ENCODE measurements around the gene BAMBI. TPM values are rescaled to one million over a fixed set of nuclear protein-coding genes. Genes with fewer than 3 reads are reported as not detected.

Gene BAMBI, protein sequence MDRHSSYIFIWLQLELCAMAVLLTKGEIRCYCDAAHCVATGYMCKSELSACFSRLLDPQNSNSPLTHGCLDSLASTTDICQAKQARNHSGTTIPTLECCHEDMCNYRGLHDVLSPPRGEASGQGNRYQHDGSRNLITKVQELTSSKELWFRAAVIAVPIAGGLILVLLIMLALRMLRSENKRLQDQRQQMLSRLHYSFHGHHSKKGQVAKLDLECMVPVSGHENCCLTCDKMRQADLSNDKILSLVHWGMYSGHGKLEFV
- total RNA-seq, result 0.15 and 1.5 TPM in 2 replicates

DNA sequence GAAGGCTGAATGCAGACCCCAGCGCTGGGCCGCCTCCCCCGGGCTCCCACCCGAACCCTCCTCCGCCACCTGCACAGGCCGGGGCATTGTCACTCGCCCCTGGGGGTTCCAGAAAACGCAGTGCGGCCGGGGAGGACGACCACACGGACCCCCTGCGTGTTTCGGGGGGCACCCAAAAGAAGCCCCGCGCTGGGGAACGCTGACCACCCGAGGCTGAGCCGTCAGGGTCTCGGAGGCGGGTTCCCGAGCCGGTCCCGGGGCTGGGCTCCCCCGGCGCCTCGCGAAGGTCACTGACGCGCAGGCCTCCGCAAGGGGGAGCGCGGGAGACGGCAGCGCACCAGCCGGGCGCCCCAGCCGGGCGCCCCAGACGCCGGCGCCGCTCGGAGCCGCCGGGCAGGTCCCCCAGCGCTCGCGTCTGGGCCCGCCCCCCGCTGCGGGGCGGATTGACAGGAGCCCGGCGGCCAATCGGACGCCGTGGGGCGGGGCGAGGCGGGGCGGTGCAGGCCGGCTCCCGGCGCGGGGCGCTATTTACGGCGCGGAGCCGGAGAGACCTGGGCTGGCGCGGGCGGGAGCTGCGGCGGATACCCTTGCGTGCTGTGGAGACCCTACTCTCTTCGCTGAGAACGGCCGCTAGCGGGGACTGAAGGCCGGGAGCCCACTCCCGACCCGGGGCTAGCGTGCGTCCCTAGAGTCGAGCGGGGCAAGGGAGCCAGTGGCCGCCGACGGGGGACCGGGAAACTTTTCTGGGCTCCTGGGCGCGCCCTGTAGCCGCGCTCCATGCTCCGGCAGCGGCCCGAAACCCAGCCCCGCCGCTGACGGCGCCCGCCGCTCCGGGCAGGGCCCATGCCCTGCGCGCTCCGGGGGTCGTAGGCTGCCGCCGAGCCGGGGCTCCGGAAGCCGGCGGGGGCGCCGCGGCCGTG lies at the start of gene BAMBI:
Gene BAMBI (plus strand): TSS at position 554 of the 920 bp plus-strand sequence. CDS start 377 bp downstream, outside the sequence.

Other genes starting within 250 kb of the BAMBI start
- 48.6 and 53.8 TPM in 2 replicates for gene WAC, start 144.4 kb upstream of the BAMBI start, total RNA-seq

Measured in smooth muscle cell of trachea (primary cell).